Panc1 (cell line): ENCODE measurements around the gene HSPB8. TPM values are rescaled to one million over a fixed set of nuclear protein-coding genes. Genes with fewer than 3 reads are reported as not detected.

Experiments used
- ATAC-seq: fragments of 200-7000 bp; cut with Tn5 transposase; 2 replicates; pipeline ENCODE4 v1.9.1; 2020; ENCODE audit warnings: mild to moderate bottlenecking, moderate library complexity
- BruUV-seq: library from RNA; stranded (reverse); fragments of 400-500 nt; replicated peaks from 2 replicates; lab custom pipeline; 2021; lab: Mats Ljungman, UMichigan
- CTCF ChIA-PET: fragments of 300-600 bp; sonication (Branson Sonifier 250); formaldehyde crosslinking; loops from one replicate; lab custom pipeline; 2022; ENCODE audit warnings: antibody characterized with exemption; lab: Charles Lee
- POLR2A ChIA-PET: fragments of 300-600 bp; sonication (Branson Sonifier 250); formaldehyde crosslinking; loops from one replicate; lab custom pipeline; 2022; ENCODE audit warnings: antibody characterized with exemption; lab: Charles Lee
- DNase-seq: peaks from one replicate; pipeline ENCODE4 v3.0.0-alpha.2; 2010; ENCODE audit warnings: low read depth, low spot score
- H3K27ac ChIP-seq: 2 replicates; pipeline ENCODE4 v1.5.1; 2011; ENCODE audit warnings: mild to moderate bottlenecking, low read length, inconsistent platforms
- H3K27me3 ChIP-seq: fragments of 200-500 bp; sonication (Bioruptor generic); 2 replicates; pipeline ENCODE4 v1.6.0; 2014; ENCODE audit warnings: low read length, inconsistent platforms; ENCODE audit not compliant: control insufficient read depth, insufficient read depth
- H3K36me3 ChIP-seq: fragments of 200-500 bp; sonication (Bioruptor generic); 2 replicates; pipeline ENCODE4 v1.5.1; 2014; ENCODE audit warnings: inconsistent platforms, mild to moderate bottlenecking, low read length, moderate library complexity; ENCODE audit not compliant: control insufficient read depth, insufficient read depth
- H3K4me1 ChIP-seq: 2 replicates; pipeline ENCODE4 v1.5.1; 2011; ENCODE audit warnings: inconsistent platforms, mild to moderate bottlenecking, low read length, moderate library complexity; ENCODE audit not compliant: control insufficient read depth, insufficient read depth
- H3K4me3 ChIP-seq, 2 experiments: 2 replicates each; pipeline ENCODE4 v1.5.1; 2011 to 2012; ENCODE audit warnings: low read depth in 2 of 2, low read length in 2 of 2, mild to moderate bottlenecking in 2 of 2, inconsistent platforms in 1 of 2, moderate library complexity in 1 of 2
- H3K9me3 ChIP-seq: fragments of 200-500 bp; sonication (Bioruptor generic); 2 replicates; pipeline ENCODE4 v1.5.1; 2014; ENCODE audit warnings: low read depth, mild to moderate bottlenecking, inconsistent platforms, low read length, moderate library complexity; ENCODE audit not compliant: control insufficient read depth, insufficient read depth
- CTCF ChIP-seq: fragments of 450-650 bp; IDR thresholded peaks from 2 replicates; pipeline ENCODE4 v1.5.1; 2017; ENCODE audit warnings: mild to moderate bottlenecking
- POLR2AphosphoS5 ChIP-seq: IDR thresholded peaks from 2 replicates; pipeline ENCODE4 v1.6.1; 2012; ENCODE audit warnings: mild to moderate bottlenecking, low read depth, low read length, moderate library complexity
- REST ChIP-seq, 2 experiments: IDR thresholded peaks; 2 replicates each; pipeline ENCODE4 v1.6.1; 2011 to 2012; ENCODE audit warnings: low read depth in 2 of 2, control low read depth in 1 of 2, low read length in 1 of 2, mild to moderate bottlenecking in 1 of 2, moderate library complexity in 1 of 2; ENCODE audit not compliant: insufficient read depth in 1 of 2
- SIN3A ChIP-seq: IDR thresholded peaks from 2 replicates; pipeline ENCODE4 v1.6.1; 2012; ENCODE audit warnings: low read depth, mild to moderate bottlenecking, low read length, moderate library complexity, borderline replicate concordance; ENCODE audit not compliant: insufficient read depth
- TCF7L2 ChIP-seq: IDR thresholded peaks from 2 replicates; pipeline ENCODE4 v1.6.1; 2011; ENCODE audit warnings: mild to moderate bottlenecking, low read depth, low read length, inconsistent platforms
- in situ Hi-C: cut with HindIII; loops from 2 replicates; pipeline ENCODE4 v1.10.0; 2016; ENCODE audit warnings: low sequenced_read_pairs, low pct_unique_long_range_greater_than_20kb
- intact Hi-C: fragments of 100-400 bp; cut with micrococcal nuclease; formaldehyde crosslinking; loops from one replicate; pipeline ENCODE4 v1.10.0; 2022; ENCODE audit not compliant: unreplicated experiment
- total RNA-seq: library from RNA; stranded (reverse); gene quantifications from one replicate; pipeline ENCODE4 v1.2.1, GENCODE V29; 2021; ENCODE audit not compliant: unreplicated experiment

Gene HSPB8
- total RNA-seq, 1 experiment from 2014 or later = 2.0 TPM

GRCh38 chr12:119147847-119148448 is 30.8 kb upstream of the HSPB8 start:
- Histone ChIP-seq H3K9me3 (0 out of 2 replicates have a peak, but pooled peaks cover 4% of the 10 kb centered on the region), H3K27ac (no peak overlapping the region), H3K27me3 (peaks cover 11% of the 10 kb centered on the region), H3K4me3 (no peak overlapping the region), H3K4me1 (no peaks in the 10 kb centered on the region), H3K36me3 (no peaks in the 10 kb centered on the region)
- TF ChIP-seq SIN3A (no peak), TCF7L2 (no peak), CTCF (no peak), REST (IDR thresholded peaks at IDR 0.05; ENCODE audit: insufficient read depth in 1 of 2, low read depth in 2 of 2, low read length in 1 of 2) (no peak), POLR2AphosphoS5 (no peak)
- no TSS peak for BruUV-seq
- in situ Hi-C loops (no loop called here), intact Hi-C loops (no loop called here)
- ATAC-seq (no peak), DNase-seq (no peak)
- ChIA-PET CTCF (no interaction called here), POLR2A (no interaction called here)

GRCh38 chr12:119149270-119149669 is 29.5 kb upstream of the HSPB8 start:
- Histone ChIP-seq H3K4me3 (no peak overlapping the region), H3K27me3 (peaks cover 9% of the 10 kb centered on the region), H3K27ac (no peak overlapping the region), H3K36me3 (no peaks in the 10 kb centered on the region), H3K4me1 (no peaks in the 10 kb centered on the region), H3K9me3 (0 out of 2 replicates have a peak, but pooled peaks cover 4% of the 10 kb centered on the region)
- DNase-seq (no peak), ATAC-seq (no peak)
- TF ChIP-seq SIN3A (no peak), TCF7L2 (no peak), REST (IDR thresholded peaks at IDR 0.05; ENCODE audit: insufficient read depth in 1 of 2, low read depth in 2 of 2, low read length in 1 of 2) (no peak), CTCF (no peak), POLR2AphosphoS5 (no peak)
- ChIA-PET CTCF (no interaction called here), POLR2A (no interaction called here)
- intact Hi-C loops (no loop called here), in situ Hi-C loops (no loop called here)
- BruUV-seq = no TSS peak
